Ovary (tissue), 3 donors: ENCODE results near the gene NR1D1.

Experiments
- CTCF ChIP-seq, 3 donors: fragments of 450-650 bp in 2 of 3; fragments of 200-600 bp in 1 of 3; IDR thresholded peaks; one replicate each; pipeline versions ENCODE4 v1.5.1 to v1.8.0; 2016 to 2022; ENCODE audit warnings: antibody characterized with exemption in 3 of 3, mild to moderate bottlenecking in 1 of 3
- POLR2A ChIP-seq: fragments of 450-650 bp; IDR thresholded peaks from one replicate; pipeline ENCODE4 v1.6.1; 2017; ENCODE audit warnings: antibody characterized with exemption, mild to moderate bottlenecking, moderate library complexity
- donor health status: DM: no; HTN: no; CAD: no.

- TF ChIP-seq POLR2A (no peak), CTCF (IDR thresholded peaks at IDR 0.05) (no peak)
Measured at GRCh38 chr17:40074175-40074512, 26.2 kb downstream of the NR1D1 start.
